SK-N-MC (cell line): ENCODE results near the gene C1QL3.

ENCODE experiments used
- EZH2 ChIP-seq: fragments of 200-600 bp; sonication (generic); IDR thresholded peaks from one replicate; pipeline ENCODE4 v1.6.1; 2017; ENCODE audit warnings: antibody characterized with exemption
- POLR2AphosphoS5 ChIP-seq: IDR thresholded peaks from 2 replicates; pipeline ENCODE4 v1.6.1; 2012; ENCODE audit warnings: mild to moderate bottlenecking, low read depth, low read length, borderline replicate concordance

DNA sequence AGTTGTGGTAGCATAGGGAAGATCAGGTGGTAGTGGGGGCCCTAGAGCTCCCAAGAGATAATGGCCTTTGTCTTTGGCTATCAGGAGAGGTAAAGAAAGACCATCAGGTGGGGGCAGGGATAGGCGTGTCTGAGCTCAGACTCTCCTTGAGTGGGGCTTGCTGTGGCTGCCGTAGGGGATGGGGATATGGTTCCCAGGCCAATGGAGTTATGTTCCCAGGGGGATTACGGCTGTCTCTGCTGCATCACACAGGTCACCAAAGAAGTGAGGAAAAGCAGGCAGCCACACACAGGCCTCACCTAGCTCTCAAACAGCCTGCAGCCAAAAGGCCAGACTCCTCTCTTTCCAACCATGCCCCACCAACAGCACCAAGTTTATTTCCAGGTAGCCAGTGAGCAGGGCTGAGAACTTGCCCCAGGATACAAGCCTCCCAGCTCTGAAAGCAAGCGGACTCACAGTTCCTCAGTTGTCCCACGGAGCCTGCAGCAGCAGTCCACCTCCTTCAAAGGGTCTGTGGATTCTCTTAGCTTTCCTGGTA lies 37.6 kb upstream of the C1QL3 start:
- TF ChIP-seq POLR2AphosphoS5 = no peak
- TF ChIP-seq EZH2 = no peak
